OCI-LY3 (cell line): ENCODE data around the gene SMIM38.

Experiments used
- H2AFZ ChIP-seq: fragments of 200-600, 300-600 bp; shearing (Covaris generic); 2 replicates; pipeline ENCODE4 v1.6.0; 2014; ENCODE audit warnings: antibody characterized with exemption, low read depth, low read length
- H3K27ac ChIP-seq: fragments of 200-600, 300-600 bp; sonication (generic); 2 replicates; pipeline ENCODE4 v1.5.1; 2014; ENCODE audit warnings: mild to moderate bottlenecking, low read length, moderate library complexity, mixed read lengths
- H3K27me3 ChIP-seq: fragments of 200-600, 300-600 bp; sonication (generic); 2 replicates; pipeline ENCODE4 v1.6.1; 2014; ENCODE audit warnings: low read depth, low read length, mixed read lengths
- H3K36me3 ChIP-seq: fragments of 200-600, 300-600 bp; sonication (generic); replicated peaks from 2 replicates; pipeline ENCODE3; 2014; ENCODE audit warnings: low read depth, low read length, mixed read lengths
- H3K4me1 ChIP-seq: fragments of 300-600, 200-600 bp; sonication (generic); 2 replicates; pipeline ENCODE4 v1.6.1; 2014; ENCODE audit warnings: low read length, mixed read lengths
- H3K4me2 ChIP-seq: fragments of 200-600, 300-600 bp; sonication (generic); 2 replicates; pipeline ENCODE4 v1.6.1; 2014; ENCODE audit warnings: low read length, mixed read lengths
- H3K4me3 ChIP-seq: fragments of 300-600, 200-600 bp; sonication (generic); 2 replicates; pipeline ENCODE4 v1.5.1; 2014; ENCODE audit warnings: antibody characterized with exemption, mild to moderate bottlenecking, low read length, moderate library complexity
- H3K79me2 ChIP-seq: fragments of 300-600, 200-600 bp; shearing (Covaris generic); 2 replicates; pipeline ENCODE4 v1.6.1; 2014; ENCODE audit warnings: mild to moderate bottlenecking, low read length, mixed read lengths
- H3K9ac ChIP-seq: fragments of 300-600, 200-600 bp; shearing (Covaris generic); 2 replicates; pipeline ENCODE4 v1.6.0; 2014; ENCODE audit warnings: mild to moderate bottlenecking, low read length, moderate library complexity
- H3K9me3 ChIP-seq: fragments of 200-600, 300-600 bp; shearing (Covaris generic); 2 replicates; pipeline ENCODE4 v1.6.1; 2014; ENCODE audit warnings: low read length, mixed read lengths; ENCODE audit not compliant: insufficient read depth
- H4K20me1 ChIP-seq: fragments of 200-600, 300-600 bp; sonication (generic); 2 replicates; pipeline ENCODE4 v1.6.1; 2016; ENCODE audit warnings: low read length, mixed read lengths; ENCODE audit not compliant: insufficient read depth
- CTCF ChIP-seq: fragments of 200-600, 300-600 bp; sonication (generic); IDR thresholded peaks from 2 replicates; pipeline ENCODE4 v1.5.1; 2014; ENCODE audit warnings: antibody characterized with exemption, low read length, low read depth
- EZH2phosphoT487 ChIP-seq: fragments of 200-600 bp; shearing (Covaris generic); IDR thresholded peaks from 2 replicates; pipeline ENCODE4 v1.6.1; 2018; ENCODE audit warnings: antibody characterized with exemption, mixed run types, low read depth

SMIM38 gene

GRCh38 chr11:69202511-69203221 lies 46.9 kb downstream of the SMIM38 start:
- no peaks in the 10 kb centered on the region for H3K27me3 ChIP-seq
- no peak overlapping the region for H3K27ac ChIP-seq
- TF ChIP-seq CTCF = no peak
- TF ChIP-seq EZH2phosphoT487 = no peak

GRCh38 chr11:69203381-69203780 lies 47.6 kb downstream of the SMIM38 start:
- peaks cover 13% of the 10 kb centered on the region for H3K4me1 ChIP-seq
- H3K27me3 ChIP-seq = no peaks in the 10 kb centered on the region
- no peak overlapping the region for H3K9ac ChIP-seq
- no peak overlapping the region for H3K4me2 ChIP-seq
- no peaks in the 10 kb centered on the region for H3K79me2 ChIP-seq
- H3K4me3 ChIP-seq = no peak overlapping the region
- no peak overlapping the region for H3K27ac ChIP-seq
- TF ChIP-seq CTCF (no peak), EZH2phosphoT487 (no peak)
- H3K36me3 ChIP-seq = no peaks in the 10 kb centered on the region
- H2AFZ ChIP-seq = no peak overlapping the region
- no peaks in the 10 kb centered on the region for H3K9me3 ChIP-seq
- H4K20me1 ChIP-seq = no peaks in the 10 kb centered on the region

More at GRCh38 chr11:69202511-69203221, 46.9 kb downstream of the SMIM38 start:
- Histone ChIP-seq H3K79me2 (no peaks in the 10 kb centered on the region), H3K9ac (no peak overlapping the region), H3K4me3 (no peak overlapping the region), H2AFZ (no peak overlapping the region), H4K20me1 (no peaks in the 10 kb centered on the region), H3K4me1 (peaks cover 13% of the 10 kb centered on the region), H3K36me3 (no peaks in the 10 kb centered on the region), H3K9me3 (no peaks in the 10 kb centered on the region), H3K4me2 (no peak overlapping the region)

- Histone ChIP-seq H2AFZ (no peak overlapping the region), H3K9ac (no peak overlapping the region), H3K9me3 (no peaks in the 10 kb centered on the region), H3K4me2 (no peak overlapping the region), H3K36me3 (no peaks in the 10 kb centered on the region), H3K4me3 (no peak overlapping the region), H3K27ac (no peak overlapping the region), H3K79me2 (no peaks in the 10 kb centered on the region), H3K4me1 (peaks cover 13% of the 10 kb centered on the region), H3K27me3 (no peaks in the 10 kb centered on the region), H4K20me1 (no peaks in the 10 kb centered on the region)
- TF ChIP-seq CTCF (no peak), EZH2phosphoT487 (no peak)
Measured at GRCh38 chr11:69203901-69204245, 48.1 kb downstream of the SMIM38 start.

- Histone ChIP-seq H3K4me1 (peaks cover 7% of the 10 kb centered on the region), H3K79me2 (no peaks in the 10 kb centered on the region), H3K27me3 (no peaks in the 10 kb centered on the region), H3K9me3 (no peaks in the 10 kb centered on the region), H3K4me2 (no peak overlapping the region), H3K27ac (no peak overlapping the region), H3K9ac (no peak overlapping the region), H3K4me3 (no peak overlapping the region), H3K36me3 (no peaks in the 10 kb centered on the region), H2AFZ (no peak overlapping the region), H4K20me1 (no peaks in the 10 kb centered on the region)
- TF ChIP-seq CTCF (no peak), EZH2phosphoT487 (no peak)
Measured at GRCh38 chr11:69204246-69204940, 48.7 kb downstream of the SMIM38 start.
